Glomerular endothelial cell (primary cell): ENCODE results near the gene RAD51B. TPM values are rescaled to one million over a fixed set of nuclear protein-coding genes. Genes with fewer than 3 reads are reported as not detected.

Experiments
- DNase-seq: peaks from one replicate; pipeline ENCODE4 v3.0.0-alpha.2; 2011; ENCODE audit warnings: low read depth, low spot score; ENCODE audit errors: extremely low read depth
- total RNA-seq: library from RNA; depleted of rRNA; stranded (reverse); fragments of >200 nt; gene quantifications from 2 replicates; pipeline ENCODE4 v1.2.3, GENCODE V29; 2015

Gene RAD51B
- total RNA-seq, 1 donor from 2014 or later: 9.7 TPM

DNA sequence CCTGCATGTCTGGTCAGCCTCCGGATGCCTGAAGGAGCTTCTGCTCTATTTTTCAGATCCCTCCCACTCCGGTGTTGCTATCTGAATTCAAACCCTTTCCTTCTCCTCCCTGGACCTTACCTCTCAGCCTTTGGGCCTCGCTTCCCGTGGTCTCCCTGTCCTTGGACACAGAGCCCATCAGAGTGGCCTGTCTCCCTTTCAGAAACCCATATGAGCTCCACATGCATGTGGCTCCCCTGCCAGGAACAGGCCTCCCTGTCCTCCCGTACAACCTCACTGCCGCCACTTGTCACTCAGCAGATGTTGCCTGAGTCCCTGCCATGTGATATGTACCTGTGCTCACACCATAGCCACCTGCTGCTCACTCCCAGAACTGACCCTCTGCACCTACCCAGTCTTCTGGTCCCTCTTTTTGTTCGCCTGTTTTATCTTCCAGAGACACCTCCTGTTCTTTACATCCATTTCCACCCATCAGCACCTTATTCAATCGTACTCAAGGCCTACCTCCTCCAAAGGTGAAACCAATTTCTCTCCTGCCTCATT, 790.7 kb downstream of the RAD51B start:
- DNase-seq: no peak

GRCh38 chr14:68611599-68611998, 792.0 kb downstream of the RAD51B start:
- DNase-seq: no peak

- DNase-seq: no peak
Measured at GRCh38 chr14:68612049-68612448, 792.5 kb downstream of the RAD51B start.

DNA sequence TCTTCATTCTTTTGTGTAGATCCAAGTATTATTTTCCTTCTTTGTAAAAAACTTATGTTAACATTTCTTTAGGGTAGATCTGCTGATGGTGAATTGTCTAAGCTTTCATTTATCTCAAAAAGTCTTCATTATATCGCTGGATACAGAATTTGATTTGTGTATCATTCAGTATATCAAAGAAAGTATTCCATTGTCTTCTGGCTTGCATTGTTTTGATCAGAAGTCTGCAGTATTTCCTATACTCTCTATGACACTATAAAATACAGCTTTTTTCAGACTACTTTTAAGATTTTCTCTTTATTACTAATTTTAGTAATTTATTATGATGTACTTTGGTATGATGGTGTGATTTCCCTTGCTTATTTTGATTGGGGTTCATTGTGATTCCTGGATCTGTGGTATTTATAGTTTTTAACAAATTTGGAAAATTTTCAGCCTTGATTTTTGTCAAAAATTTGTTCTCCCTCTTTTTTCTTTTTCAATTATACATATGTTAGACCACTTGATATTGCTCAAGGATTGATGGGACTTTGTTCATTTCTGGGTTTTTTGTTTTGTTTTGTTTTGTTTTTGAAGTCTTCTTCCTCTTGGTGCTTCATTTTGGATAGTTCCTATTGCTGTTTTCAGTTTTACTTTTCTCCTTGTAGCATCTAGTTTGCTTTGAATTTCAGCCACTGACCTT, 796.8 kb downstream of the RAD51B start:
- DNase-seq: no peak

DNA sequence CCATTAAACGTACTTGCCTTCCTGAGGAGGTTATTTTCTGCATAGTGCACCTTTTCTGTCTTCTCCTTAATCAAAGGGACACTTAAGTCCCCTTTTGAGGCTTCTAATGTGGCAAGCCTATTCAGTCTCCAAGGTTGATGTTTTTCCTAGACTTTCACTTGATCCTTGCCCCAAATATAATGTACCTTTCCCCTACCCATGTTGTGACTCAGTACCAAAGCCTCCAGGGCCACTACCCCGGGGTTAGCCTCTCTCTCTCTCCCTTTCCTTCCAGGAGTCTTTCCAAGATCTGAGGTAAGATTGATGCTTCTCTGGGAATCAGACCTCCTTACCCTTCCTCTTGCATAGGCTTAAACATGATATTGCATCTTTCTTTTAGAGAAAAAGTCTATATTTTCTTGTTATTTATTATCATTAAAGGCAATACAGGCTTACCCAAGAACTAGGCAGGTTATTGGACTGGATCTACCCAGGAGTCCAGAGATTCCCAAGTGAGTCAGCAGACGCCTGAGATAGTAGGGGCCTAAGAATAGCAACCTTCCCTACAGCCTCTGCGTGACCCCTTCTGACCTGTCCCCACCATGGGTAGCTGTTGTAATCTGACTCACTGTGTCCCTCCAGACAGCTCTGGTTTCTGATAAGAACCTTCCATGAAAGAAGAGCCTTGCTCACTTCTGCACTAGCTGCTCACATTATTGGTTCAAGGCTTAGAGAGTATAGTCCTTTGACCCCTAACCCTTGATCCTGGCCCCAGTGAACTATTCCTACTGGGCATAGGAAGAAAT, 800.4 kb downstream of the RAD51B start:
- no peak for DNase-seq

DNA sequence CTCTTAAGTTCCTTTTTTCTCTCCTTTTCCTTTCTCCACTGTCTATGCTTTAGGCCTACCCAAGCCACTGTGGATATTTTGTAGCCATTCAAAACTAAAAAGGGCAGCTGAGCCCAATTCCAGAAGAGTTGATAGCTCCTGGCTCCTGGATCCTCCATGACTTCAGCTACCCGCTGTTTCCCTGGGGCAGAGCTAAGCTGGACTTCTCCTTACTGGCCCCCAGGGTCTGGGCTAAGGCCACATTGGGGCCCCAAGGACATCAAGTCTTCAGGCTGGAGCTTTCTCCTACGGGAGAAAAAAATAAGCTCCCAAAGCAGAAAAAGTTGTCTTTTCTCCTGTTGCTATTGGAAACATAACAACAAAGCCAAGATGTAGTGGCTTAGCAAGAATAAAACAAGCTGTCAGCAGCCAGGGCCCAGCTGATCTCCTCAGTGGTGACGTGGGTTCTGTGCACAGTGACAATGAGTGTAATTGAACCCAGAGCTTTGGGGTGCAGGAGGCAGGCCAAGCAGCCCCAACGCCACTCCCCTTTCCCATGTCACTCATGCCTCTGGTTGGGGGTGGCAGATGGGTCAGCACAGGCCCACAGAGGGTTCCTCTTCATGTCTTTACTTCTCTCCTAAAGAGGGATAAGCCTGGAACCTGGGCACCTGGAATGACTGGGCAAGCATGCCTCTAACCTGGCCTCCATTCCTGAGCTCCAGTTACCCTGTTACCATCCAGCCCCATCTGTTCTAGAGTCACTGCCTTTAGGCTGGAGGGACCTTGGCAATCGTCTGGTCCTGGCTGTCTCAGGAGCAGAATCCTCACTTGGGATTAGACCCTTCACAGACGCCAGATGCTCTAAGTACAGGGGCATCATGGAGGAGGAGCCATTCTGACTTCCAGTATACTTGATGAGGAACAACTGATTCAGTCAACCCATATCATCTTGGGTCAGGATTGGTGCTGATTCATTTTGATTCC, 802.1 kb downstream of the RAD51B start:
- no peak for DNase-seq

- no peak for DNase-seq
Measured at GRCh38 chr14:68622856-68623255, 803.3 kb downstream of the RAD51B start.

DNA sequence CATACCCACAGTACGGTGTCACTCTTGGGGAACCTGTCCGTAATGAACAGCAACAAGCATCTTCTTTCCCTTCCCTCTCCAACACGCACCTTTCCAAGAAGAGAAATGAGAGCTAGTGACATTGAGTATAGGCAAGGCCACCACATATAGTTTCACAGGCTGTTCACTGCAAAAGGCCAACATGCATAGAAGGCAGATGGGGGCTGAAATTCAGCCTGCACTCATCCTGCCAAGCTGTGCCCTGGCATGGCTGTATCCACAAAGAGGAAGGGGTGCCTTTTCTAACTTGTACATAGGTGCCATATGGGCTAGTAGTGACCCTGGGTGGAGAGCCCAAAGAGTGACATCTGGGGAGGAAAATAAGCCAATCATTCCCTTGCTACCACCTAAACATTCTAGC, 803.7 kb downstream of the RAD51B start:
- no peak for DNase-seq

DNA sequence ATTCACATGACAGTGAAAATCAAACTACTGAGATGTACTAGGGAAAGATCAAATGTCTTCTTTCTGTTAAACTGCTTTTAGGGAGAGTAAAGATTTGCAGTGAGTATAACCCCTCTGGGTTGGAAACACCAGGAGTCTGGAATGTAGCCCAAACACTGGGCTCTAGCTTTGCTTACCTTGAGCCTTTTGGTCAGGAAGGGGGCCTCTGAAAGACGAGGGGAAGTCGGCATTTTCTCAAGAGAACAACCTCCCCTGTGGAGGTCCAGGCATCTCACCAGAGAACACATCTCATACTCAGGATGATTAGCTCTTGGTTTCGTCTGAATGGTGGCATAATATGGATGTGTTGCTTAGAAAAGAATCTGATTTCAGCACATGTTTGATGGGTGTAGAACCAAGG, 804.2 kb downstream of the RAD51B start:
- no peak for DNase-seq

DNA sequence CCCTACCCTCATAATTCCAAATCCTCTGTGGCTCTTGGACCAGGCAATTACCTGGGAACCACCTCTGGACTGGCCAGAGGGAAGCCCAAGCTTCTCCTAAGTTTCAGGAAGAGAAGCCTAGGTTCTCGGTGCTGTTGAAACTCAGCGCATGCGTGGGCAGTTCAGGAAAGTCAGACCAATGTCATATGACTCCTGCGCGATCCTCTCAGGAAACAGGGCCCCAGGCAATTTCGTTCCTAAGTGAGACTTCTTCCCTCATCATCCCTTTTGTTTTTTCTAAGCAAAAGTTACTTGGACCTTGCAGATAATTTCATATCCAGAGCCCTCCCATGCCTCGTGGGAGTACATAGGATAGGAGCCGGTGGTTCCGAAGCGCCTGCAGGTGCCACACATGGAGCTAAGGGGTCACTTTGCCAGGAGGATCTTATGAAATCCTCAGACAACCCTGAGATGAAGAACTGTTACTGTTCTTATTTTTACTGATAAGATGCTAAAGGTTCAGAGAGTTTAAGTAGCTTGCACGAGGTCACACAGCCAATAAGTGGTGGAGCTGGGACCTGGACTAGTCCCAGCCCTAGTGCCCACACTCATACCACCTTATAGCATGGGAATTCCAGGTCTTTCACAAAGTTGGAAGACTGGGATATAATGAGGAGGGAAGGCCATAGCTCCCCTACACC, 805.1 kb downstream of the RAD51B start:
- DNase-seq: no peak

DNA sequence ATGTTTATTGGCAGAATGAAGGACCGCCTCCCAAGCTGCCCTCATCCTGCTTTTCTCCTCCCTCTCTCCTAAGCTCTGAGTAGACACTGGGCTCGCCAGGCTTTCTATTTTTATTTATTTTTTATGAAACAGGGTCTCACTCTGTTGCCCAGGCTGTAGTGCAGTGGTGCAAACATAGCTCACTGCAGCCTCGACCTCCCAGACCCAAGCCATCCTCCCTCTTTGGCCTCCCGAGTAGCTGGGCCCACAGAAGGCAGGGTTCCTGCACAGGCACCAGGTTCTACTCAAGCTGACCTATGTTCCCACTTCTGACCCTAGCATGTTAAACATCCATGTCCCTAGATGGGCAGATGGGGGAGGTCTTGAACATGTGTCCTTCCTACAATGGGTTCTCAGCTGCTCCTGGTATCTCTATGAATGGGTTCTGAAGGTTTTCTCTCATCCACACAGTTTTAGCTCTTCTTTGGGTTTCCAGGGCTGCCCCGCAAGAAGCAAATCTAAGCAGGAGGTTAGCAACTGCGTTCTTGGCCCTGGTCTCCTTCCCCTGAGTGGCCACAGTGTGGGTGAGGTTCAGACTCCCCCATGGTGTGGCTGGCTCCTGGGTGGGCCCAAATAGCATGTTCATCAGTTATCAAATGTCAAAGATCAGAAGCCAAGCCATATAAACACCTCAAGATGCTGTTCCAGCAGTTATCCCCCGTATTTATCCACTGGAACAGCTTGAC, 805.9 kb downstream of the RAD51B start:
- DNase-seq: no peak

DNA sequence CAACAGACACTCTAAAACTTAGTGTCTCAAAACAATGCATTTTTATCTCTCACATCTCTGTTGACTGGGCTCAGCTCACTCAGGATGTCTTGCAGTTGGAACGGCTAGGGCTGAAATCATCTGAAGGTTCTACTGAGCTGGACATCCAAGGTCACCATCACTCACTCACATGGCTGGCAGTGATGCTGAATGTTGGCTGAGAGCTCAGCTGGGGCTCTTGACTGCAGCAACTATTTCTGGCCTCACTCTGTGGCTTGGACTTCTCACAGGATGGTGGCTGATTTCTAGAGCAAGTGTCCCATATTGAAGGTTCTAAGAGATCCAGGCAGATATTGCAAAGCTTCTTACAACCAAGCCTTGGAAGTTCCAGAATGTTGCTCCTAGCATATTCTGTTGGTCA, 806.8 kb downstream of the RAD51B start:
- no peak for DNase-seq

- no peak for DNase-seq
Measured at GRCh38 chr14:68627050-68627867, 807.7 kb downstream of the RAD51B start.

GRCh38 chr14:68627868-68628604, 808.5 kb downstream of the RAD51B start:
- no peak for DNase-seq

GRCh38 chr14:68628605-68629310, 809.2 kb downstream of the RAD51B start:
- no peak for DNase-seq

DNA sequence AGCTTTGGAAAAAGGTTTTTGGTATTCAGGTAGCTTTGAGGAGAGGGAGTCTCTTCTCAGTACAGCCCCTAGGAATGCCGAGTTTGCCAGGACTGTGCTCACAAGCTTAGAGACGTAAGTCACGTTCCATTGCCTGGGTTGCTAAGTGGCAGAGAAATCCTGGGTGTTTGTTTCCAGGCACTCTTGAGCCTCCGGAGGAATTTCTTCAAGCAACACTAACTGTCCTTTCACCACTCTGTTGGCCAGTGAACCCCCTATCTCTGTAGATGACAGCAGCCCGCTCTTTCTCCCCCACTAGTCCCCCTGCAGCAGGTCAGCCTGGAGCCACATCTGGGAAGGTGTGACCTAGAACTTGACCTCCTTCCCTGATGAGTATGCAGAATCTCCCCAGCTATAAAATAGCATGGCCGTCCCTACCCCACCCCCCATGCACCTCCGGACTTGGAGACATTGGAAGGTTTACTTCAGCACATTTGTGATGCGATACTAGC, 810.5 kb downstream of the RAD51B start:
- no peak for DNase-seq

DNA sequence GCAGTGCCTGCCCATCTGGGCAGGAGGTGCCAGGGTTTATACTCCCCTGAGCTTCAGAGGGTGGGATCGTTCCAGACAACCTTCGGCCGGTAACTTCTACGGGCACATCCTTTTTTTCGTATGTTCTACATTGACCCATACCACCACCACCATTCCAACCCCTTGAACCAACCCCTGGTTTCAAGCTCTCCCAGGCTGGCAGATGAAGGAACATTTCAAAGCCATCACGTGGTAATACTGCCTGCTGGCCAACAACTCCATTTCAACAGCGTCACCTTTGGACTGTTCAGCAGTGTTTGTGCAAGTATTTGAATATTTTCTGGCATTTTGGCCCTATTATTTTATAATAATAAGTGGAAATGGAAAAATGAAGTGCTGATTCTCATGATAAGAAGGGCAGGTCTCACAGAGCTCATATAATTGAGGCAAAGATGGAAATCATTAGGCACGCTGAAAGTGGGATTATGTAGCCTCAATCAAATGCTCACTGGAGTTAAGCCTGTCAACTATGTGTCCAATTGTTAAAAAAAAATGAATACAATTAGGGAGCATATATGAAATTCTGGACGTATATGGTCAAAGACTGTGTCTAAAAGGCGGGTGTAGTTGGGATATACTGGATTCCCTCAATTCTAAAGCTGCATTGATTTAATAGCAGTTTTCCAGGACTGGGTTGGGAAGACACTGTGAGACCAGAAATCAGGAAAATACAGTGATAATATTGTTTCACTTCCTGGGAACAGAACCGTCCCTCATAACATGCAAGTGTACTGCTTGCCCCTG, 811.2 kb downstream of the RAD51B start:
- no peak for DNase-seq
